Astrocyte of the spinal cord (primary cell): ENCODE data around the gene RBMS3.

Source experiments
- DNase-seq: peaks from one replicate; pipeline ENCODE4 v3.0.0; 2011; ENCODE audit warnings: low read depth, low spot score
- H3K4me3 ChIP-seq: 2 replicates; pipeline ENCODE4 v1.5.1; 2011; ENCODE audit warnings: low read depth, mild to moderate bottlenecking, low read length, moderate library complexity
- in situ Hi-C: cut with HindIII; loops from 2 replicates; pipeline ENCODE4 v1.10.0; 2017; ENCODE audit warnings: low sequenced_read_pairs
- TF ChIP-seq, protein P1 (sequence below): IDR thresholded peaks from 2 replicates; pipeline ENCODE4 v1.5.1; 2012; ENCODE audit warnings: low read depth, mild to moderate bottlenecking, low read length, inconsistent platforms

Gene RBMS3

DNA sequence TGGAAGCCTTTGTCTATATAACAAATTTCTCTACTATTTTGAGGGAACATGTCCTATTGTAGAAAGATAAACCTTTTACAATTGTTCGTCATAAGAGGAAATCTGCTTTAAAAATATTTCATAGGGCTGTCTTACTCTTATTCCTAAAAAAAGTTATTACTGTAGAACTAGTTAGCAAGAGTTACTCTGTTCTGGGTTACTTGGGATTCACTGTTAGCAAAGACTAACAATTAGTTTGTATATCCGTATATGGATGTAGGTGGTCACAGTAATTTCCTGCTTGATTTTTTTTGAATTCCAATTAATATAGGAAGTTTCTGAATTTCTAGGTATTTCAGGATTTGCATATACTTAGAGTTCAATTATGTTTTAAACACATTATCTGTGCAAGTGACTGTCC, 413.5 kb downstream of the RBMS3 start:
- no peak for DNase-seq
- TF ChIP-seq, protein P1, sequence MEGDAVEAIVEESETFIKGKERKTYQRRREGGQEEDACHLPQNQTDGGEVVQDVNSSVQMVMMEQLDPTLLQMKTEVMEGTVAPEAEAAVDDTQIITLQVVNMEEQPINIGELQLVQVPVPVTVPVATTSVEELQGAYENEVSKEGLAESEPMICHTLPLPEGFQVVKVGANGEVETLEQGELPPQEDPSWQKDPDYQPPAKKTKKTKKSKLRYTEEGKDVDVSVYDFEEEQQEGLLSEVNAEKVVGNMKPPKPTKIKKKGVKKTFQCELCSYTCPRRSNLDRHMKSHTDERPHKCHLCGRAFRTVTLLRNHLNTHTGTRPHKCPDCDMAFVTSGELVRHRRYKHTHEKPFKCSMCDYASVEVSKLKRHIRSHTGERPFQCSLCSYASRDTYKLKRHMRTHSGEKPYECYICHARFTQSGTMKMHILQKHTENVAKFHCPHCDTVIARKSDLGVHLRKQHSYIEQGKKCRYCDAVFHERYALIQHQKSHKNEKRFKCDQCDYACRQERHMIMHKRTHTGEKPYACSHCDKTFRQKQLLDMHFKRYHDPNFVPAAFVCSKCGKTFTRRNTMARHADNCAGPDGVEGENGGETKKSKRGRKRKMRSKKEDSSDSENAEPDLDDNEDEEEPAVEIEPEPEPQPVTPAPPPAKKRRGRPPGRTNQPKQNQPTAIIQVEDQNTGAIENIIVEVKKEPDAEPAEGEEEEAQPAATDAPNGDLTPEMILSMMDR = no peak
- no peak overlapping the region for H3K4me3 ChIP-seq
- in situ Hi-C loops = no loop called here

DNA sequence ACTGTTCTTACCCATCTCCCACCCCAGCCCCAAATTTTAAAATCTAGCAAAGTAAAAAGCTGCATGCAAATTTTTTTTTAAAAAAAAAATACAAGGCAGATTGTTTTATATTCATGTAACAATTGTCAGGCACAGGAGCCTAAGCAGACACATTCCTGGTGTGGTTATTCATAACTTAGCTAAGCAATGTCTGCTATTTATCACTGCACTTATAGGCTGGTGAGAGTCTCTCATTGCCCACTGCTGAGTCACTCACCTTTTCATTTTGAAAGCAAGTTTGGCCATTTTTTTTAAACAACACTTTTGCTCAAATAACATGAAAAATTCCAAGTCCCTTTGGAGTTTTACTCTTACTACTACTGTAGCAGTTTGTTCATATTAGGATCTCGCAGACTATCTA, 413.9 kb downstream of the RBMS3 start:
- H3K4me3 ChIP-seq = no peak overlapping the region
- in situ Hi-C loops = no loop called here
- DNase-seq = peak; percentile 92
- TF ChIP-seq, protein P1 = no peak

DNA sequence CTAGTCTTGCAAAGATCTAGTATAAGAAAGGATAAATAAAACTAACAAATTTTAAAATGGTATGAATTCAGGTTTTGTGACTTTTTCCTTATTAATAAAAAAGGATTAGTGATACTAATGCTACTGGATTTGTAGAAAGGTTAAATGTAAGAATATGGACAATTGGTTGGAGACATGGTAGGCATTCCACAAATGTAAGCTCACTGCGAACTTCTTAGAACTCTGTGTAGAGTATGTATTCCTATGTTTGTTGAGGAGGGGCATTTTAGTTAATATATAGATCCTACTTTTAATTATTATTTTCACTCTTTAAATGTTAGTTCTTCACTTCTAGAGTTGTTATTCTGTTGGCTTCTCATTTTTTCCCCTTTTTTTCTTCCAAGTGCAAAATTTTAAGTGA, 414.3 kb downstream of the RBMS3 start:
- no peak overlapping the region for H3K4me3 ChIP-seq
- TF ChIP-seq, protein P1 = no peak
- in situ Hi-C loops = no loop called here
- no peak for DNase-seq

DNA sequence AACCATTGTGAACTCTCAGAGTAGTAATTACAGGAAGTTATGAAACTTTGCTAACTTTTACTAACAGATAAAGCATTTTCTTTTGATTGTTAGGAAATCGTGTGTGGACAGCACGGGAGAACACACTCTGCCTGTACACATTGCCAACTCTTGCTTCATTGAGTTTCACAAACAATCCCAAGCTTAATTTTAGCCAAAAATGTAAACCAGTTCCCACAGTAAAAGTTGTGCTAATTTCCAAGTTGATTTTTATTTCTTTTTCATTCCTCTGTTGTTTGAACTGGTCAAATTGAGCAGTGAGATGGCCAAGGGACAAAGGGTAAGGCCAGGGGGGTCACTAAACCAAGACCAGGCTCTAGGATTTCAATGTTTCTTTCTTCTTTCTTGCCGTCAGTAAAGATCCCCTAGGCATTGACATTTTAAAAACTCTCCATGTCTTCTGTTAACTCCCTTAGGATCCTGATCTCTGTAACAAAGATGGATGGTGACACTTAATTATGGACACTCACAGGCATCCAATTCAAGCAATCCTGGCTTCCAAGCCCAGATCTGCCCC, 414.9 kb downstream of the RBMS3 start:
- peak; percentile 57 for DNase-seq
- H3K4me3 ChIP-seq = no peak overlapping the region
- TF ChIP-seq, protein P1 = no peak
- in situ Hi-C loops = no loop called here

DNA sequence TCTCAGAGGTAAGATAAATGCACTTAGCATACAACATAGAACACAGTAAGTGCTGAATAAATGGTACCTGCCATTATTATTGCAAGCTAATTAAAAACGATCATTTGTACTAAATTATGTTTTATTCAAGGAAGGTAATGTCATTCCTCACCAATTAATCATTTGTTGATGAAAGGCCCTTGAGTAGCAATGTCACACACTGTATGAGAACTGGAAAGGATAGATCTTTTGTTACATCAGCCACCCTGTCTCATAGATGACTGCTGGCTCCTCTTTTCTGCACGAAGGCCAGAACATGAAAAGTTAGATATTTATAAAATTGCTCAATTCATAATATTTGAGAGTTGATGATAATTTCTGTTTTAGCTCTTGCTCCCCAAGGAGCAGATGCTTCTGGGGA, 415.4 kb downstream of the RBMS3 start:
- in situ Hi-C loops = no loop called here
- no peak for DNase-seq
- TF ChIP-seq, protein P1 = no peak

DNA sequence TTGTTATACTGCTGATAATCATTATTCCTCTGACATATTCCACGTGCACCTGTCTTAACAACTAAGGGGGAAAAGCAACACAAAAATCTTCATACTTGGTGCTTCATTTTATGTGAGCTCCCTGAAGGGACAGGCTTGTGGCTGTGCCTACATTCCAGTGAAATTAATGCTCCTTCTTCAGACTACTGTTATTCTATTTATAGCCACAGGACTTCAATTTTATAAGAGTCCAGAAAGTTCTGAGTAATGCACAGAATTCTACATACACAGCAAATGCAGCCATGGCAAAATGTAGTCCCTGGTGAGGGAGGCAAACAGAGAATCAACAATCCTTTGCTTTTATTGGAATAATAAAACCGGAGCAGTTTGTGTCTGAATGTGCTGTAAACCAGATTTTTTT, 417.1 kb downstream of the RBMS3 start:
- DNase-seq = peak; percentile 63
- in situ Hi-C loops = no loop called here
- no peak overlapping the region for H3K4me3 ChIP-seq
- TF ChIP-seq, protein P1 = no peak

More for the DNA sequence above, 415.4 kb downstream of the RBMS3 start:
- H3K4me3 ChIP-seq = no peak overlapping the region

DNA sequence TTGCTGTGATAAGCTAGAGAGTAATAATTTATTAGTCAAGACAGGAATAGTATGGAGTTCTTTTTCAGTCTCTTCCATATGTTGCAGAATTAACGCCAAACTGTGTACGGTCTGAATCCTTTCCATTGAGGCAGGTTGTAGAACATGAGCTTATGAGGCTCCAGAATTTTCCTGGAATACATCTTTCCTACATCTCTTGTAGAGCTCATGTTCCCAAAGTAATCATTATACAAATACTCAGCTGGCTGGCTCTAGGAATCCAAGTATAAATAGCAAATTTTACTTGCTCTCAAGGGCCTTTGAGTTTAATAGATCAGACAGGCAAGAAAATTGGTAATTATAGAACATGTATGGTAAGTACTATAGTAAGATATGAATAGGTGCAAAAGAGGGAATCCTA, 419.4 kb downstream of the RBMS3 start:
- H3K4me3 ChIP-seq = no peak overlapping the region
- no peak for DNase-seq
- TF ChIP-seq, protein P1 = no peak
- in situ Hi-C loops = no loop called here
